Gastrocnemius medialis (tissue), 4 donors: Measurements from ENCODE around the gene VASP.

Experiments
- POLR2A ChIP-seq, 2 donors: fragments of 450-650 bp; IDR thresholded peaks; one replicate each; pipeline ENCODE4 v1.6.1; 2017; ENCODE audit warnings: antibody characterized with exemption in 2 of 2, mild to moderate bottlenecking in 2 of 2, moderate library complexity in 2 of 2
- TF ChIP-seq, protein P1 (sequence below), 5 experiments: fragments of 450-650 bp in 3 of 5; fragments of 200-600 bp in 2 of 5; sonication (generic) in 2 of 5; IDR thresholded peaks in 4 of 5; conservative IDR thresholded peaks in 1 of 5; 1 replicate in 4 of 5; 2 replicates in 1 of 5; pipeline ENCODE4 v1.5.1; 2016 to 2019; ENCODE audit warnings: antibody characterized with exemption in 5 of 5, mild to moderate bottlenecking in 3 of 5, moderate library complexity in 3 of 5

DNA sequence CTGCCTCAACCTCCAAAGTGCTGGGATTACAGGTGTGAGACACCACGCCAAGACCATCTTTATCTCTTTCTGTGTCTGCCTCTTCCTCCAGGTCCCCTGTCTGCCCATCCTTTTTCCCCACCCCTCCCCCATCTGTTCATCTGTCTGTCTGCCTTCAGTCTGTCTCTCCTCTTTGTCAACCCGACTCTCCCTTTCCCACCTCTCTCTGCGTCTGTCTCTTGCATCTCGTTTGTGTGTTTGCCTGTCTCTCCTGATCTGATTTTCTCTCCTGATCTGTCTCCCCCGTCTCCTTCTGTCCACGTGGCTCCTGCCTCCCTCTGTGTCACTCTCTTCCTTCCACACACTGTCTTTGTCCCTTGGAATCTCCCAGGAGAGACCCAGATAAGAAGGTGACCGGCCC lies 10.0 kb downstream of the VASP start:
- TF ChIP-seq, protein P1, sequence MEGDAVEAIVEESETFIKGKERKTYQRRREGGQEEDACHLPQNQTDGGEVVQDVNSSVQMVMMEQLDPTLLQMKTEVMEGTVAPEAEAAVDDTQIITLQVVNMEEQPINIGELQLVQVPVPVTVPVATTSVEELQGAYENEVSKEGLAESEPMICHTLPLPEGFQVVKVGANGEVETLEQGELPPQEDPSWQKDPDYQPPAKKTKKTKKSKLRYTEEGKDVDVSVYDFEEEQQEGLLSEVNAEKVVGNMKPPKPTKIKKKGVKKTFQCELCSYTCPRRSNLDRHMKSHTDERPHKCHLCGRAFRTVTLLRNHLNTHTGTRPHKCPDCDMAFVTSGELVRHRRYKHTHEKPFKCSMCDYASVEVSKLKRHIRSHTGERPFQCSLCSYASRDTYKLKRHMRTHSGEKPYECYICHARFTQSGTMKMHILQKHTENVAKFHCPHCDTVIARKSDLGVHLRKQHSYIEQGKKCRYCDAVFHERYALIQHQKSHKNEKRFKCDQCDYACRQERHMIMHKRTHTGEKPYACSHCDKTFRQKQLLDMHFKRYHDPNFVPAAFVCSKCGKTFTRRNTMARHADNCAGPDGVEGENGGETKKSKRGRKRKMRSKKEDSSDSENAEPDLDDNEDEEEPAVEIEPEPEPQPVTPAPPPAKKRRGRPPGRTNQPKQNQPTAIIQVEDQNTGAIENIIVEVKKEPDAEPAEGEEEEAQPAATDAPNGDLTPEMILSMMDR (IDR thresholded peaks at IDR 0.05 in 4 of 5, conservative IDR thresholded peaks at IDR 0.05 in 1 of 5) = no peak
- TF ChIP-seq POLR2A (IDR thresholded peaks at IDR 0.05) = no peak
